ENCODE results near the gene LRP5. TPM values are rescaled to one million over a fixed set of nuclear protein-coding genes. Genes with fewer than 3 reads are reported as not detected.

Gene LRP5
- total and polyA plus RNA-seq, 10 donors = 3.9 to 21.8 (median 14.1) TPM

- peaks cover 6 to 29% (median 22%) of the 10 kb centered on the region in 6 donors for H3K4me1 ChIP-seq
- TF ChIP-seq POLR2AphosphoS5 (IDR thresholded peaks at IDR 0.05) (no peak), POLR2A (IDR thresholded peaks at IDR 0.05) (no peak)
- TF ChIP-seq, protein P1, sequence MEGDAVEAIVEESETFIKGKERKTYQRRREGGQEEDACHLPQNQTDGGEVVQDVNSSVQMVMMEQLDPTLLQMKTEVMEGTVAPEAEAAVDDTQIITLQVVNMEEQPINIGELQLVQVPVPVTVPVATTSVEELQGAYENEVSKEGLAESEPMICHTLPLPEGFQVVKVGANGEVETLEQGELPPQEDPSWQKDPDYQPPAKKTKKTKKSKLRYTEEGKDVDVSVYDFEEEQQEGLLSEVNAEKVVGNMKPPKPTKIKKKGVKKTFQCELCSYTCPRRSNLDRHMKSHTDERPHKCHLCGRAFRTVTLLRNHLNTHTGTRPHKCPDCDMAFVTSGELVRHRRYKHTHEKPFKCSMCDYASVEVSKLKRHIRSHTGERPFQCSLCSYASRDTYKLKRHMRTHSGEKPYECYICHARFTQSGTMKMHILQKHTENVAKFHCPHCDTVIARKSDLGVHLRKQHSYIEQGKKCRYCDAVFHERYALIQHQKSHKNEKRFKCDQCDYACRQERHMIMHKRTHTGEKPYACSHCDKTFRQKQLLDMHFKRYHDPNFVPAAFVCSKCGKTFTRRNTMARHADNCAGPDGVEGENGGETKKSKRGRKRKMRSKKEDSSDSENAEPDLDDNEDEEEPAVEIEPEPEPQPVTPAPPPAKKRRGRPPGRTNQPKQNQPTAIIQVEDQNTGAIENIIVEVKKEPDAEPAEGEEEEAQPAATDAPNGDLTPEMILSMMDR (IDR thresholded peaks at IDR 0.05 in 8 of 11, conservative IDR thresholded peaks at IDR 0.05 in 3 of 11) = no peak
- no peaks in the 10 kb centered on the region for H3K9me3 ChIP-seq
- peaks cover 0 to 12% (median 0%) of the 10 kb centered on the region in 6 donors for H3K36me3 ChIP-seq
- 96 to 97% (median 96%) methylated on average over 43 to 52 of the region's 52 CpGs for WGBS, 5 donors
- no peak overlapping the region for H3K27ac ChIP-seq
- no peak for DNase-seq
- no peak overlapping the region for H3K4me3 ChIP-seq
- H3K27me3 ChIP-seq (replicated peaks in 1 of 7) = peaks cover 0 to 6% (median 0%) of the 10 kb centered on the region in 7 donors
- intact Hi-C loops (cut with DNase I; ENCODE audit: low total_unique reads) = no loop called here
These were observed 74.1 kb downstream of the LRP5 start for GRCh38 chr11:68386331-68386978.

DNA sequence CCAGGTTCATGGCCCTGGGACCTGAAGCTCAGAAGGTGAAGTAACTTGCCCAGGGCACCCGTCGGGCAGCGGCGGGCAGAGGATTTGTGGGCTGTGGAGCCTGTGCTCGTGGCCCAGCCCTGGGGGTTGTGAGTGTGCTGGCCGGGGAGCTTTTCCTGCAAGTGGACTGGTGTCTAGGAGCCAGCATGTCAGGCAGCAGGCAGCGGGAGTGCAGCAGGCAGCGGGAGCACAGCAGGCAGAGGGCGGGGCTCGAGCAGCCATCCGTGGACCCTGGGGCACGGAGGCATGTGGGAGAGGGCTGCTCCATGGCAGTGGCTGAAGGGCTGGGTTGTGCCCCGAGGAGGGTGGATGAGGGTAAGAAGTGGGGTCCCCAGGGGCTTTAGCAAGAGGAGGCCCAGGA lies 75.4 kb downstream of the LRP5 start:
- H3K4me3 ChIP-seq = no peak overlapping the region
- intact Hi-C loops (cut with DNase I; ENCODE audit: low total_unique reads) = no loop called here
- no peak for DNase-seq

DNA sequence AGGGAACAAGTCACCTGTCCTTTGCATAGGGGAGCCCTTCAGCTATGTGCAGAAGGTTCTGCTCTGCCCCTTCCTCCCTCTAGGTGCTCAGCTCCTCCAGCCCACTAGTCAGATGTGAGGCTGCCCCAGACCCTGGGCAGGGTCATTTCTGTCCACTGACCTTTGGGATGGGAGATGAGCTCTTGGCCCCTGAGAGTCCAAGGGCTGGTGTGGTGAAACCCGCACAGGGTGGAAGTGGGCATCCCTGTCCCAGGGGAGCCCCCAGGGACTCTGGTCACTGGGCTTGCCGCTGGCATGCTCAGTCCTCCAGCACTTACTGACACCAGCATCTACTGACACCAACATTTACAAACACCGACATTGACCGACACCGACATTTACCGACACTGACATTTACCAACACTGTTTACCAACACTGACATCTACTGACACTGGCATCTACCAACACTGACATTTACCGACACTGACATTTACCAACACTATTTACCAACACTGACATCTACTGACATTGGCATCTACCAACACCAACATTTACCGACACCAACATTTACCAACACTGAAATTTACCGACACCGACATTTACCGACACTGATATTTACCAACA lies 76.3 kb downstream of the LRP5 start:
- DNase-seq = no peak
- H3K4me3 ChIP-seq = no peak overlapping the region
- 92 to 97% (median 94%) methylated on average over 11 of the region's 11 CpGs for WGBS, 5 donors
- intact Hi-C loops (cut with DNase I; ENCODE audit: low total_unique reads) = no loop called here
- H3K9me3 ChIP-seq = no peaks in the 10 kb centered on the region
- peaks cover 0 to 6% (median 0%) of the 10 kb centered on the region in 7 donors for H3K27me3 ChIP-seq (replicated peaks in 1 of 7)
- peaks cover 0 to 7% (median 5%) of the 10 kb centered on the region in 6 donors for H3K4me1 ChIP-seq
- peaks cover 0 to 12% (median 0%) of the 10 kb centered on the region in 6 donors for H3K36me3 ChIP-seq
- no peak overlapping the region for H3K27ac ChIP-seq
- TF ChIP-seq POLR2A (IDR thresholded peaks at IDR 0.05) (no peak), POLR2AphosphoS5 (IDR thresholded peaks at IDR 0.05) (no peak)
- TF ChIP-seq, protein P1 (IDR thresholded peaks at IDR 0.05 in 8 of 11, conservative IDR thresholded peaks at IDR 0.05 in 3 of 11) = no peak

More for the DNA sequence above, 75.4 kb downstream of the LRP5 start:
- peaks cover 0 to 12% (median 0%) of the 10 kb centered on the region in 6 donors for H3K36me3 ChIP-seq
- H3K27me3 ChIP-seq (replicated peaks in 1 of 7) = peaks cover 0 to 6% (median 0%) of the 10 kb centered on the region in 7 donors
- H3K4me1 ChIP-seq = peaks cover 0 to 15% (median 11%) of the 10 kb centered on the region in 6 donors
- TF ChIP-seq POLR2A (IDR thresholded peaks at IDR 0.05) = no peak
- TF ChIP-seq, protein P1 (IDR thresholded peaks at IDR 0.05 in 8 of 11, conservative IDR thresholded peaks at IDR 0.05 in 3 of 11) = no peak
- no peak for TF ChIP-seq POLR2AphosphoS5 (IDR thresholded peaks at IDR 0.05)
- WGBS, 5 donors = 90 to 96% (median 92%) methylated on average over 13 of the region's 13 CpGs
- no peaks in the 10 kb centered on the region for H3K9me3 ChIP-seq
- H3K27ac ChIP-seq = no peak overlapping the region

- H3K27ac ChIP-seq = no peak overlapping the region
- peaks cover 0 to 12% (median 0%) of the 10 kb centered on the region in 6 donors for H3K36me3 ChIP-seq
- 90 to 97% (median 97%) methylated on average over 3 to 16 of the region's 16 CpGs for WGBS, 5 donors
These were observed 77.9 kb downstream of the LRP5 start for GRCh38 chr11:68390315-68390714.

More at GRCh38 chr11:68390315-68390714, 77.9 kb downstream of the LRP5 start:
- Histone ChIP-seq H3K4me3 (no peak overlapping the region), H3K27me3 (replicated peaks in 1 of 7) (no peaks in the 10 kb centered on the region), H3K4me1 (no peaks in the 10 kb centered on the region), H3K9me3 (no peaks in the 10 kb centered on the region)
- intact Hi-C loops (cut with DNase I; ENCODE audit: low total_unique reads) = no loop called here
- DNase-seq = no peak
- no peak for TF ChIP-seq POLR2AphosphoS5 (IDR thresholded peaks at IDR 0.05)
- TF ChIP-seq, protein P1 (IDR thresholded peaks at IDR 0.05 in 8 of 11, conservative IDR thresholded peaks at IDR 0.05 in 3 of 11) = no peak
- TF ChIP-seq POLR2A (IDR thresholded peaks at IDR 0.05) = no peak
